NCI-H460 (cell line): Measurements from ENCODE around the gene KCND3. TPM values are rescaled to one million over a fixed set of nuclear protein-coding genes. Genes with fewer than 3 reads are reported as not detected.
"Not testable (repeated sequence)": the region's sequence is repeated elsewhere in the genome, so short reads cannot be mapped to it uniquely, and the experiment has no call there.

Experiments
- DNase-seq: peaks from one replicate; pipeline ENCODE4 v3.0.0-alpha.2; 2016; ENCODE audit warnings: low read depth; ENCODE audit errors: extremely low read depth
- total RNA-seq: library from RNA; depleted of rRNA; stranded (reverse); fragments of >200 nt; shearing (Covaris generic); gene quantifications from 2 replicates; pipeline ENCODE4 v1.2.3, GENCODE V29; 2014

Gene KCND3
- total RNA-seq, 1 experiment from 2014 or later, result 0.10 TPM

DNA sequence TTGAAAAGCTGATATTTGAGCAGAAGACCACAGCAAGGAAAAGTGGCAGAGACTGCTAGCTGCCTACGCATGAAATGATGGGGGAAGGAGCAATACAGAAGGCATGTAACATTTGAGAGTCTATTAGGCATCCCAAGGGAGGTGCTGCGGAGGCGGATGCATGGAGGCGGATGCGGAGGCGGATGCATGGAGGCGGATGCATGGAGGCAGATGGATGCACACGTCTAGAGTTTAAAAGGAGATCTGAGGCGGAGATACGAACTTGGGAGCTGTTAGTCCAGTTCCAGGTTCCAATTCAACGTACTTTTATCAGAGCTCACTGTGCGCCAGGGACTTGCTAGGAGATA, 234.5 kb downstream of the KCND3 start:
- peak; percentile 42 for DNase-seq

- no peak for DNase-seq
These were observed 237.4 kb downstream of the KCND3 start for GRCh38 chr1:111751906-111752575.

DNA sequence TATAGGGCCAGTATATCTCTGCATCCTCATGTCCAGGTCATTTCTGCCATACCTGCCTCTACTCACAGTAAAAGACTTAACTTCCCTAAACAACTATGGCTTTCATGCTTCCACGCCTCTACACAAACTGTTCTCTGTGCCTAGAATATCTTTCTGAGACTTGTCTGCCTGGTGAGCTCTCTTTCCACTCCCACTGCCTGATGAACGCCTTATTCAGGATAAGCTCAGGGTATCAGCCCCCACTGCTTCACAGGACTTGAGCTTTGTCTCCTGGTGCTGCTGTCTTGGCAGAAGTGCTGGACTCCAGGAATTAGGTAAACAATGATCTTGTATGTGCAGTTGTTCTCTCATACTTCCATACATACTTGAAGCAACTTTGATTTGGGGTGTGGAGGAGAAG, 238.6 kb downstream of the KCND3 start:
- DNase-seq, result no peak

DNA sequence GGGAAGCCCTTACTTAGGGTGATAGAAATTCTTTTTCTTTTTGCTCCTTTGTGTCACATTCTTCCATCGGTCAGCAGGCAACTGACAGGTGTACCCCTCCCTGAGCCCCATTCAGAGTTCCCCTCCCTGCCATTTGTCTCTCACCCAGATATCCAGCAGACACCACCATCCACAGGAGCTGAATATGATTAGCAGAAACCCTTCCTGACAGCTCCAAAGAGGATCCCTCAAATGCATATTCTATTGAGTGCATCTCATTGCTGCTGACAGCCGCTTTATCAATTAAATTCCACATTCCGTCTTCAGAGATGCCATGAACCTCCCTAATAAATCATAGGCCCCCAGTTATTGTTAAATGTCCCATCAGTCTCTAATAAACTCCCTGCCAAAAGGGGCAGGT, 239.8 kb downstream of the KCND3 start:
- DNase-seq, result no peak

GRCh38 chr1:111747947-111748346, 241.5 kb downstream of the KCND3 start:
- no peak for DNase-seq

DNA sequence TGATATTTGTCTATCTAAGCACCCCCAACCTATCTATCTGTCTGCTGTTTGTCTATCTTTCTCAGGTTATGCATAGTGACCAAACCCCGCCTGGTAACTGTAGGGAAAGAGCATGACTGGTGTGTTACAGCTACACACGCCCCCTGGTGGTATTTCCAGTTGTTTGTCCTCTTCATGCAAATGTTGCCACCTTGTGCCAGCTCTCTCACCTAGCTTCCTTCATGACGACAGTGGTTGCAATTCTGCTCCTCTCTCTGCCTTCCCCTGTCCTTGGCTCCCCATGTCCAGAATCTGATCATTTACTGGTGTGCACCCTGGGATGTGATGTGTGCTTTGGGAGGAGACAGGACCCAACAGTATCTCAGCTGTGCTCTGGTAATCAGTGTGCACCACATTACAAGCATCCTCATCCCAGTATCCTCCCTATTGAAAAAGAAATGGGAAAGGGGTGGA, 242.2 kb downstream of the KCND3 start:
- DNase-seq, result peak; percentile 49

DNA sequence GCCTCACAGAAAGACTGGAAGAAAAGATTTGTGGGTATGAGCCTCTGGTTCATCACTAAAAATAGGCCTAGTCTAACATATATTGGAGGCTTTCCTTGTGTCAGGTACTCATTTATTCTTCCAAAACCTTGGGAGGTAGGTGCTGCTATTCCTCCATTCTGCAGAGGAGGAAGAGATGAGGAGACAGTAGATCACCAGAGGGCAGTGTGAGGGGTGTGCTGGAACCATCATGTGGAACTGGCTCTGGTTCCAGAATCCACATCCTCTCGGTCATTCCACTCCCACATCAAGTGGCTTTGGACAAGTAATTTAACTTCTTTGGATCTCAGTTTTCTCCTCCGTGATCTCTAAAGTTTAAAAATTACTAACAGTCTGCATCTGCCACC, 242.9 kb downstream of the KCND3 start:
- no peak for DNase-seq

GRCh38 chr1:111745675-111746613, 243.5 kb downstream of the KCND3 start:
- no peak for DNase-seq

GRCh38 chr1:111743679-111744101, 245.8 kb downstream of the KCND3 start:
- no peak for DNase-seq

GRCh38 chr1:111742938-111743549, 246.4 kb downstream of the KCND3 start:
- no peak for DNase-seq

GRCh38 chr1:111742292-111742691, 247.2 kb downstream of the KCND3 start:
- not testable (repeated sequence) for DNase-seq

DNA sequence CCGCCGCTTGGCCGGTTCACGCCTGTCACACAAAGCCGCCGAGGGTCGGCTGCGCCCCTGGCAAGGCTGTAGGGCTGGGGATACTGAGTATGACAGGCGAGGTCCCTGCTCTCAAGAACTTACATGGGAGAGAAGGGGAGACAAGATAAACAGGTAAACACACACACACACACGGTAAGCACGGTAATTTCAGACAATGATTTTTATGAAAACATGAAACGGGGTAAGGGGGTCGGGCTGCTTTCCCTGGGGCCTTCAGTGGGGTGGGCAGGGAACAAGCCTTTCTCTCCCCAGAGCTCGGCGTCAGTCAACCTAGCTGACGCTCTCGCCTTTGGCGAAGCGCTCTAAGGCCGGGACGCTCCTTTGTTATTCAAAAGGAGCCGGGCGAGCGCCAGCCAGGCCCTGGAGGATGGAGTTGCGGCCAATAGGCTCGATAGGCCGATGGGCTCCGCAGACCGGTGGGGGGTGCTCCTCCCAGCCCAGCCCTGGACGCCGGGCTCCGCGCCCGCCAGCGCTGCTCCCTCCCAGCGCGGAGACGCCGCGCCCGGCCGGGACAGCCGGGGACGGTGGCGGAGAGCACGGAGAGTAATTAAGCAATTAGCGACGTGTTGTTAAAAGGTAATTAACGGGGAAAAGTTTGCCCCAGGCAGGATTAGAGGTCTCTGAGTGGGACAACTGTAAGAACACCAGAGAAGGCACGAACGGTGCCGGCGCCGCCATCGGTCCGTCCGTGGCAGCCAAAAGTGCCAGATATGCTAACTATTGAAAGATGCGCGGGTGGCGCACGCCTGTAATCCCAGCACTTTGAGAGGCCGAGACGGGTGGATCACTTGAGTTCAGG, 249.3 kb downstream of the KCND3 start:
- DNase-seq, result no peak

DNA sequence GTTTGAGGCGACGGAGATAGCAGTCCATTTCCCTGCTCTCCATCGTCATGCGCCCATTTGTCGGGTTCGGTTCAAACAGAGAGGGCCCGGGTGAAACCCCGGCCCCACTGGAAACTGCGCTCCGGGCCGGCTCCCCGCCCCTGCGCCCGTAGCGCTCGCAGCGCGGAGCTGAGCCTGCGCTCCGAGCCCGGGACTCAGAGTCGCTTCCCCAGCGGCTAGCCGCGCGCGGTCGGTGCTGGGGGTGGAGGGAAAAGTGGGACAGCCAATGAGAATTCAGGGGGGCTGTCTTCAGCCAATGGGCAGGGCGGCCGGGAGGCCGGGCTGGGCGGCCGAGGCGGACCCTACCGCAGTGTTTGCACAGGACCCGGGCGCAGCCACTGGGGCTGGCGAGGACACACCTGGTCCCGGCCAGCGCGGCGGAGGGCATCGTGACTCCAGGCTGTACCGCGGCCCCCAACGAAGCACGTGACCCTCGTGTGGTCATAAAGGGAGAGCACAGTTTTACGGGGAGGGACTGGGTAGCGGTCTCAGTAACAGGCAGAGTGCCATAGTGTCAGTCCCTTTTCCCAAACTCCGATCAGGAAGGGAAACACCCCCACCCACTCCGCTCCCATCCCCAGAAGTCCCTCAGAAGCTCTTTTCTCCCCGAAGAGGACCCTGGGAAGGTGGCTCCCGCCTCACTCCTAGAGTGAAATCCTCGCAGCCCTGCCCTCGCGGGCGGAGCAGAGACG, 250.1 kb downstream of the KCND3 start, which contains the start of gene INKA2:
Gene INKA2 (minus strand): TSS at position 202 of the 731 bp plus-strand sequence. CDS start 153 bp downstream, at position 49.
- peak; percentile 76 for DNase-seq

- peak; percentile 44 for DNase-seq
These were observed 250.9 kb downstream of the KCND3 start for GRCh38 chr1:111738436-111739193.

DNA sequence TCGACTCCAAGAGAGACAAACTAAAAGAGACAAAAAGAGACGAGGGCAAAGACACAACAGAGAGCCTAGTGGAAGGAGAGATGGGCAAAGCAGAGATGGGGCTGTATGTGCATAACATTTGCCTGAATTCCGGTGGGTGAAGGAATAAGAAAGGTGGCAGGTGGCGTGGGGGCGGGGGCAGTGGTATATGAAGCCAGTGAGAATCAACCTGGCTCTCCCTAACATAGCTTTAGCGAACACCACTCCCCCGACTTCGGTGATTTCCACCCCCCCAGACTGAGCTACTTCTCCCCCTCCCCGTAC, 251.4 kb downstream of the KCND3 start:
- no peak for DNase-seq

DNA sequence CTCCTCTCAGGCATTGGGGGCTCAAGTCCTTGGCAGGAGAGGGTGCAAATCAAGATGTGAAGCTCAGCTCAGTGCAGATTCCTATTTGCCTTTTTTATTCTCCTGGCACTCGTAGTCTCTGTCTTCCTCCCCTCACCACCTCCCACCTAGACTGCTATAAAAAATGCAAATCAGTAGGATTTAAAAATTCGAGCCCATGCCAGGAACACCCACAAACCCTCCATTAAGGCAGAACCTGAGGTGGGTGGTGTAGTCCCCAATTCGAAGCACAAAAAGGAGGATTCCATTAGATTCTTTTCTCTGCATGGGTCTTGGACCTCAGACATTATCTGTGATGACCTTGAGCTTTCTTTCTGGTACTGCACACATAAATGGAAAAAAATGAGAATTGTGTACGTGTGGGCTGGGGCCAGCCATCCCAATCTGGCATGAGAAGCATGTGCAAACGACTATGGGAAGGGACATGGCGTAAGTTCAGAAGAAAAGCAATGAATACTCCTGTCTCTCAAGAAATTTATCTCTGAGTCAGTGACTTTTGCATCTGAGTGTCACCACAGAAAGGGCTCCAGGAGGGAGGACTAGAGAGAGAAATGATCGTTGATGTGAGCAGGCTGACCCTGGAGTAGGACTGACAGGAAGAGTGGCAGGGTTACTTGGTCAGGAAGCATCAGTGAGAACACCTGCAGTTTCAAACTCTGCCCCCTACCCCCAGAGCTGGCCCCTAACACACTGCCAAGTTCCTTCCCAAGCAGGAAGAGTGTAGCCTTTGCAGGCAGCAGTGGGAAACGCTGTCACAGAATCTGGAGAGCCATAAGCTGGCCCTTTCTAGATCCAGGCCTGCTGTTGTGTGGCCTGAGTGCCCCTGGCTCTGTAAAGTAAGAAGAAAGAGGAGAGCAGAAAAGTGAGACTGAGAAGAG, 252.0 kb downstream of the KCND3 start:
- no peak for DNase-seq

GRCh38 chr1:111736548-111737215, 252.8 kb downstream of the KCND3 start:
- DNase-seq, result no peak
